Stimulated activated naive B cell treated with anti-CD40 and anti-IgM and Interleukin-4, amounts not matched to agents 10 μg/mL and 1 μg/mL and 100 μg/mL, for 72 hours (primary cell): ENCODE data around the gene CARNS1.
A peak's percentile ranks its signal among the peaks of the same experiment; 100 is the strongest.

ENCODE experiments used
- ATAC-seq, 2 donors: fragments of 150-1000 bp; cut with Tn5 transposase; replicated peaks; 2 replicates each; pipeline ENCODE4 v1.10.0; 2021; ENCODE audit warnings: moderate library complexity in 1 of 2
- DNase-seq: peaks from one replicate; pipeline ENCODE4 v3.0.0; 2021
- H3K27ac Mint-ChIP-seq: one replicate; pipeline ENCODE4 v1.8.0; 2022; ENCODE audit warnings: mild to moderate bottlenecking, mixed read lengths
- H3K27me3 Mint-ChIP-seq, 2 donors: one replicate each; pipeline ENCODE4 v1.8.0; 2022; ENCODE audit warnings: mixed read lengths in 2 of 2
- H3K36me3 Mint-ChIP-seq, 2 donors: one replicate each; pipeline ENCODE4 v1.8.0; 2022; ENCODE audit warnings: mixed read lengths in 2 of 2, mild to moderate bottlenecking in 1 of 2
- H3K4me1 Mint-ChIP-seq, 2 donors: one replicate each; pipeline ENCODE4 v1.8.0; 2022; ENCODE audit warnings: mixed read lengths in 2 of 2, mild to moderate bottlenecking in 1 of 2
- H3K4me3 Mint-ChIP-seq, 2 donors: one replicate each; pipeline ENCODE4 v1.8.0; 2022; ENCODE audit warnings: mild to moderate bottlenecking in 2 of 2, mixed read lengths in 2 of 2, moderate library complexity in 1 of 2
- H3K9me3 Mint-ChIP-seq, 2 donors: one replicate each; pipeline ENCODE4 v1.8.0; 2022; ENCODE audit warnings: mixed read lengths in 2 of 2, mild to moderate bottlenecking in 1 of 2

CARNS1 gene

GRCh38 chr11:67439321-67440228 lies 24.1 kb downstream of the CARNS1 start:
- ATAC-seq (no peak), DNase-seq (no peak)
- peak overlapping the region; percentile 95 for H3K27ac Mint-ChIP-seq
- H3K9me3 Mint-ChIP-seq = no peaks in the 10 kb centered on the region
- peaks cover 59 to 86% of the 10 kb centered on the region in 2 donors for H3K4me1 Mint-ChIP-seq
- H3K27me3 Mint-ChIP-seq = no peaks in the 10 kb centered on the region
- peaks cover 42 to 64% of the 10 kb centered on the region in 2 donors for H3K36me3 Mint-ChIP-seq
- peak overlapping the region; percentile 75 to 99 for H3K4me3 Mint-ChIP-seq

- no peak for DNase-seq
- ATAC-seq = peak in 1 of 2 donors; percentile 2
- Mint-ChIP-seq H3K36me3 (peaks cover 37 to 59% of the 10 kb centered on the region in 2 donors), H3K27ac (peak overlapping the region; percentile 95), H3K27me3 (no peaks in the 10 kb centered on the region), H3K4me3 (peak overlapping the region; percentile 46 to 75), H3K9me3 (no peaks in the 10 kb centered on the region), H3K4me1 (peaks cover 63 to 88% of the 10 kb centered on the region in 2 donors)
Measured at GRCh38 chr11:67440229-67441097, 25.0 kb downstream of the CARNS1 start.

- peaks cover 30 to 52% of the 10 kb centered on the region in 2 donors for H3K36me3 Mint-ChIP-seq
- peak overlapping the region; percentile 46 to 75 for H3K4me3 Mint-ChIP-seq
- peaks cover 64 to 88% of the 10 kb centered on the region in 2 donors for H3K4me1 Mint-ChIP-seq
- no peak for DNase-seq
- no peaks in the 10 kb centered on the region for H3K9me3 Mint-ChIP-seq
- no peaks in the 10 kb centered on the region for H3K27me3 Mint-ChIP-seq
- no peak for ATAC-seq
- peak overlapping the region; percentile 95 for H3K27ac Mint-ChIP-seq
Measured at GRCh38 chr11:67441098-67441563, 25.7 kb downstream of the CARNS1 start.

- H3K36me3 Mint-ChIP-seq = peaks cover 24 to 45% of the 10 kb centered on the region in 2 donors
- peaks cover 63 to 86% of the 10 kb centered on the region in 2 donors for H3K4me1 Mint-ChIP-seq
- no peaks in the 10 kb centered on the region for H3K9me3 Mint-ChIP-seq
- H3K4me3 Mint-ChIP-seq = peak overlapping the region; percentile 81 to 85
- ATAC-seq = no peak
- DNase-seq = no peak
- H3K27me3 Mint-ChIP-seq = no peaks in the 10 kb centered on the region
- H3K27ac Mint-ChIP-seq = peak overlapping the region; percentile 96
Measured at GRCh38 chr11:67441731-67442351, 26.4 kb downstream of the CARNS1 start.

GRCh38 chr11:67442504-67443404 lies 27.3 kb downstream of the CARNS1 start:
- Mint-ChIP-seq H3K4me1 (peaks cover 63 to 93% of the 10 kb centered on the region in 2 donors), H3K4me3 (peak overlapping the region; percentile 81 to 85), H3K27ac (peak overlapping the region; percentile 96), H3K36me3 (peaks cover 18 to 38% of the 10 kb centered on the region in 2 donors), H3K9me3 (no peaks in the 10 kb centered on the region), H3K27me3 (no peaks in the 10 kb centered on the region)
- no peak for DNase-seq
- ATAC-seq = peak; percentile 1 to 5

GRCh38 chr11:67445515-67445914 lies 30.0 kb downstream of the CARNS1 start:
- peak overlapping the region; percentile 79 for H3K27ac Mint-ChIP-seq
- ATAC-seq (no peak), DNase-seq (no peak)
- H3K4me1 Mint-ChIP-seq = peaks cover 61 to 89% of the 10 kb centered on the region in 2 donors
- H3K4me3 Mint-ChIP-seq = peak overlapping the region; percentile 75 to 82
- H3K9me3 Mint-ChIP-seq = no peaks in the 10 kb centered on the region
- peaks cover 3 to 15% of the 10 kb centered on the region in 2 donors for H3K36me3 Mint-ChIP-seq
- no peaks in the 10 kb centered on the region for H3K27me3 Mint-ChIP-seq

GRCh38 chr11:67448220-67448609 lies 32.7 kb downstream of the CARNS1 start:
- ATAC-seq (no peak), DNase-seq (no peak)
- peaks cover 49 to 86% of the 10 kb centered on the region in 2 donors for H3K4me1 Mint-ChIP-seq
- H3K36me3 Mint-ChIP-seq = no peaks in the 10 kb centered on the region
- peak overlapping the region in 1 of 2 donors; percentile 23 for H3K4me3 Mint-ChIP-seq
- H3K27ac Mint-ChIP-seq = no peak overlapping the region
- no peaks in the 10 kb centered on the region for H3K27me3 Mint-ChIP-seq
- H3K9me3 Mint-ChIP-seq = no peaks in the 10 kb centered on the region

- Mint-ChIP-seq H3K4me3 (no peak overlapping the region), H3K27me3 (no peaks in the 10 kb centered on the region), H3K27ac (peak overlapping the region; percentile 80), H3K4me1 (peaks cover 47 to 81% of the 10 kb centered on the region in 2 donors), H3K9me3 (no peaks in the 10 kb centered on the region), H3K36me3 (no peaks in the 10 kb centered on the region)
- DNase-seq (no peak), ATAC-seq (peak; percentile 12 to 36)
Measured at GRCh38 chr11:67449116-67449844, 33.8 kb downstream of the CARNS1 start.

GRCh38 chr11:67450796-67451657 lies 35.5 kb downstream of the CARNS1 start:
- ATAC-seq (no peak), DNase-seq (no peak)
- peak overlapping the region in 1 of 2 donors; percentile 32 for H3K4me3 Mint-ChIP-seq
- H3K9me3 Mint-ChIP-seq = no peaks in the 10 kb centered on the region
- H3K36me3 Mint-ChIP-seq = no peaks in the 10 kb centered on the region
- no peaks in the 10 kb centered on the region for H3K27me3 Mint-ChIP-seq
- H3K4me1 Mint-ChIP-seq = peaks cover 38 to 81% of the 10 kb centered on the region in 2 donors
- peak overlapping the region; percentile 94 for H3K27ac Mint-ChIP-seq

- H3K27ac Mint-ChIP-seq = peak overlapping the region; percentile 94
Measured at GRCh38 chr11:67451658-67451976, 36.1 kb downstream of the CARNS1 start.

GRCh38 chr11:67452141-67452952 lies 36.9 kb downstream of the CARNS1 start, which contains the start of gene GPR152:
TSS of gene GPR152 (minus strand) at chr11:67452729. CDS start at chr11:67452724, 5 bp downstream.
- H3K36me3 Mint-ChIP-seq = no peaks in the 10 kb centered on the region
- DNase-seq (no peak), ATAC-seq (no peak)
- no peaks in the 10 kb centered on the region for H3K9me3 Mint-ChIP-seq
- peaks cover 39 to 83% of the 10 kb centered on the region in 2 donors for H3K4me1 Mint-ChIP-seq
- peak within 1 kb of the TSS; percentile 94 for H3K27ac Mint-ChIP-seq
- peak within 1 kb of the TSS; percentile 32 to 51 for H3K4me3 Mint-ChIP-seq
- no peaks in the 10 kb centered on the region for H3K27me3 Mint-ChIP-seq

More at GRCh38 chr11:67451658-67451976, 36.1 kb downstream of the CARNS1 start:
- no peaks in the 10 kb centered on the region for H3K36me3 Mint-ChIP-seq
- no peak for ATAC-seq
- peaks cover 36 to 82% of the 10 kb centered on the region in 2 donors for H3K4me1 Mint-ChIP-seq
- no peaks in the 10 kb centered on the region for H3K9me3 Mint-ChIP-seq
- DNase-seq = no peak
- peak overlapping the region; percentile 32 to 51 for H3K4me3 Mint-ChIP-seq
- no peaks in the 10 kb centered on the region for H3K27me3 Mint-ChIP-seq
